Epithelial cell of prostate (primary cell): ENCODE data around the gene ATF7.

Experiments
- DNase-seq: peaks from one replicate; pipeline ENCODE4 v3.0.0-alpha.2; 2011; ENCODE audit warnings: low read depth, low spot score
- H3K27ac ChIP-seq: fragments of 450-650 bp; 2 replicates; pipeline ENCODE4 v1.5.1; 2017; ENCODE audit warnings: mild to moderate bottlenecking

ATF7 gene

DNA sequence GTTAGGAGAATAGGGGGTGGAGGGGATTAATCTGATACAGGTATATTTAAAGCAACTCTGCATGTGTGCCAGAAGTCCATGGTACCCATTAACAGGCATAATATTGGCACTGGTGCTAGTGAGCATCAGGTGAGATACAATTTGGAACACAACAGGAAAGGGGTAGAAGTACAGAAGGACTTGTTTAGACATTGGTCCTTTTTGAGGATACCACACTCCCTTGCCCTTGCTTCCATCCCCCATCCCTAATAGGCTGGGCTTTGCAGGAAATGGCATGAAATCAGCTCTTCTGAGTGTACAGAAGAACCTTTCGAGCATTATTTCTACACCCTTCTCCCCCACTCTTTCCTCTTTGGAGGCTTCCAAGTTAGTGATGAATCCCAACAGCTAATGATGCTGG lies 157.9 kb downstream of the ATF7 start:
- peak overlapping the region; percentile 62 for H3K27ac ChIP-seq
- DNase-seq = no peak

- peak overlapping the region; percentile 62 for H3K27ac ChIP-seq
- no peak for DNase-seq
Observed at GRCh38 chr12:53467880-53468279, 158.3 kb downstream of the ATF7 start.

- peak overlapping the region; percentile 62 for H3K27ac ChIP-seq
- no peak for DNase-seq
Observed at GRCh38 chr12:53467082-53467481, 159.1 kb downstream of the ATF7 start.

DNA sequence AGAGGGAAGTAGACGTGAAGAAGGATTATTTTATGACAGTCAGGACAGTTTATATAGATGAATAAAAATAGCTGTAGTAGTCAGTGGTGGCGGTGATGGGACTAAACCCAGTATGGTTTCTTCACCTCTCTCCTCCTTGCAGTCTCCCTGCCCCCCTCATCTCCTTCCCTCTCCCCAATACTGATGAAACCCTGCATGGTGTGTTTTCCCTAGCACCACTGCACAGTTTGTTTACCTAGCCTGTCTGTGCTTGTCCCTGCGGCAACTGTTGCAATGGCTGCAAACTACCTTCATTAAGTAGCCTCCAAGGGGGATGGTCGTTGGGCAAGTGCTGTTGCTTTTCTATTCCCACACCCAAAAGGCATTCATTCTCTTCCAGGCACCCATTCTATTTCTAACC lies 159.5 kb downstream of the ATF7 start:
- H3K27ac ChIP-seq = peak overlapping the region; percentile 62
- peak; percentile 52 for DNase-seq

DNA sequence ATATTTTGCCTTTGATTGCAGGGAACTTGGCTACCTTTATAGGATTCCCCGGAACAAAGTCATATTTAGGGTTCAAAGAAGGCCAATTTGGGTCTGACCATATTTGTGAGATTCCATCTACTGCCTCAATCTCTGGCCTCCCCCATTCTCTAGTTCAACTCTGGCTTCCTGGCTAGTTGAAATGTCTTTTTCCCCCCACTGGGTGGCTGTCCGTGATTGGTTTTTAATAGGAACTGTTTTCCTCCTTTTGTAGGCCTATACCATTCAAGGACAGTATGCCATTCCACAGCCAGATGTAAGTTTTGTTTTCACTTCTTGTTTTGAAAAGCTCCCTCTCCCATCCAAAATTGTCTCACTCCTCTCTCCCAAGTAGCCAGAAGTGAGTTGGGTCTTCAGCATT lies 160.5 kb downstream of the ATF7 start:
- no peak for DNase-seq
- peak overlapping the region; percentile 62 for H3K27ac ChIP-seq

DNA sequence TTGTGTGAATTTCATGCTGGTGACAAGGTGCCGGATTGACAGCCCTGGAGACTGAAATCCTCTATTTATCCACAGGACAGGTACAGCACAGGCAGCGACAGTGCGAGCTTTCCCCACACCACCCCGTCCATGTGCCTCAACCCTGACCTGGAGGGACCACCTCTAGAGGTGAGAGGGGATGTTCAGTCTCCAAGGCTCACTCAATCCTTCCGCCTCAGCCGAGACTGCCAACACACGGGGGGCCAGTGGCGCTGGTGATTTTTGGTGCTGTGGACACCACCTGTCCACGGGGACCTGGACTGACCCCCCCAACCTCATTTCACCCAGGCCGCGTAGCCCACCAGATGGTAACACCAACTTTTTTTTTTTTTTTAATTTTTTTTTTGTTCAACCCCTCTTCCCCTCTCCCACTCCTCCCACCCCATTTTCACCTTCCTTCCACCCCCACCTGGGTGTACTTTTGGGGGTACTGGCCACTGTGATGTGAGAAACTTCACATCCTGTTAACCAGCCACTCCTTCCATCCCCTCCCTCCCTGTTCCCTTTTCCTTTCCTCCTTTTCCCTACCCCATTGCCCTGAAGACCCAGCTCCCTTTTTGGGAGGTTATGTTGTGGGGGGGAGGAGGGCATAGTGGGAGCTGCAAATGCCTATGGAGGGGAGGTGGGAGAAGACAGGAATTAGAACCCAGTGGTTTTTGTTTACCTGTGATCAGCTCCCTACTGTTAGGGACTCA lies 161.3 kb downstream of the ATF7 start:
- DNase-seq = no peak
- peak overlapping the region; percentile 62 for H3K27ac ChIP-seq

DNA sequence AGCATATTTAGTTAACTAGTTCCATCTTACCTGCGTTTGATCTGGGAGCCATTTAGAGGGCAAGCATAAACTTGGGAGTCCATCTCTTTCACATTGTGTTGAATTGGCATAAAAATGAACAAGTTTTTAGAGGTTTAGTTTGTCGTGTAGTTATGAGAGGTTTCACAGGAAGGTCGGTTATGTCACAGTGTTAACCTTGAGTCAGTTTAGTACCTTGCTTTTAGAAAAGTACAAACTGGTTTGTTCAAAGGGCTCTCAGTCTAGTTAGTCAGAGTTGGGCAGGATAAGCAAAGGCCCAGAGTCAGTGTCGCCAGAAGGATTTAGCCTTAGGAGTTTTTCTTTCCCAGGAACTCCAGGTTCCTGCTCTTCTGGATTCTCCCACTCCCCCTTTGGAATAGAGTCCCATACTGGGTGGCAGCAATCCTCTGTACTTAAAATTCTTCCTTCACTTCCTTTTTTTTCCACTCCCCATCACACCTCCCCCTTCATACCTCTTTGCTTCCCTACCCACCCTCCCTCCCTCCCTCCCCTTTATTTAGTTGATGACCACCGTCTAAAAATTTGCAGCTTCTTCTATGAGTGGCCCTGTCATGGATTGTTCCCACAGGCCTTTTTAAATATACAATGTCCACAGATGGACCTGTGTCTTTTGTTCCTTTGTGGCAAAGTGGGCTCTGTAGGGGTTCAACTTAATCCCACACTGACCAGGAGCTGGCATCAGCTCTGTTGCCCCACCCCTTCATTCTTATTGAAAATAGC lies 162.2 kb downstream of the ATF7 start:
- peak overlapping the region; percentile 16 for H3K27ac ChIP-seq
- no peak for DNase-seq

DNA sequence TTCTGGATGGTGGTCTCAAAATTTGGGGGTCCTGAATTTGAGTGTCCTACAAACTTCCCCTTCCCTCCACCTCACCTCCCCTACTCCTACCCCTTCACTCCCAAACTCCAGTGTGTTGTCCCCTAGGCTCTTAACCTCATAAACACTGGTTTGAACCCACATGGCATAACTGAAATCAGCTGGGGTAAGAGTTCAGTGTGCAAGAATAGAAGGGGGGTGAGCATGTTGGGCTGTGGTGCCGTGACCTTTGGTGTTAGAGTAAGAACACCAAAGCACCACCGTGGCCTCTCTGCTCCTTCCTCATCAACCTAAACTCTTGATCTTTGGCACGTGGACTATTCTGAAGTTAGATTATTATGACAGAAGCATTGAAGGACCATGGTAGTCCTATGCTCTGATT lies 163.2 kb downstream of the ATF7 start:
- peak overlapping the region; percentile 16 for H3K27ac ChIP-seq
- no peak for DNase-seq

DNA sequence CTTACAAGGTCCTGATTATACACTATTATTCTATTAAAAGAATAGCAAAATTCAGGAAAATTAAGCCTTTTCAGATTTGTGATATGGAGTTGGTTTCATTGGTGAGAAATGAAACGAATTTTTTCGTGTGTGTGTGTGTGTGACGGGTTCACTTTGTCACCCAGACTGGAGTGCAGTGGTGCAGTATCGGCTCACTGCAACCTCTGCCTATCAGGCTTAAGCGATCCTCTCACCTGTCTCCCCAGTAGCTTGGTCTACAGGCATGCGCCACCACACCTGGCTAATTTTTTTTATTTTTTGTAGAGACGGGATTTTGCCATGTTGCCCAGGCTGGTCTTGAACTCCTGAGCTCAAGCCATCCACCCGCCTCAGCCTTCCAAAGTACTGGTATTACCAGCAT lies 164.6 kb downstream of the ATF7 start:
- no peak overlapping the region for H3K27ac ChIP-seq
- DNase-seq = no peak

- no peak overlapping the region for H3K27ac ChIP-seq
- no peak for DNase-seq
Observed at GRCh38 chr12:53461059-53461458, 165.1 kb downstream of the ATF7 start.

DNA sequence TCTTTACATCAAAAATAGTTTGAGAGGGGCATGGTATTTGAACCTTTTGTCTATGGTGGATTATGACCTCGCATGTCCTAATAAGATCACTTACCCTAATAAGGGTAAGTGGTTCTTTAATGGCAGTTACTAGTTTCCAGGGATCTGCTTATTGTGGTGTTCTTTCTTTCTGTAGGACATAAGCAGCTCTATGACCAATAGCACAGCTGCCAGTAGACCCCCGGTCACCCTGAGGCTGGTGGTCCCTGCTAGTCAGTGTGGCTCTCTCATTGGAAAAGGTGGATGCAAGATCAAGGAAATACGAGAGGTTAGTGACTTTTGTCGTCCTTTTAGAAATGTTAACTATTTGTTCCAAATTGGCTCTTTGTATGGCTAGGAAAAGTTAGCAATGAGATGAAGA lies 167.1 kb downstream of the ATF7 start:
- no peak for DNase-seq
- no peak overlapping the region for H3K27ac ChIP-seq
